Measurements from ENCODE around the gene CLK3.

DNA sequence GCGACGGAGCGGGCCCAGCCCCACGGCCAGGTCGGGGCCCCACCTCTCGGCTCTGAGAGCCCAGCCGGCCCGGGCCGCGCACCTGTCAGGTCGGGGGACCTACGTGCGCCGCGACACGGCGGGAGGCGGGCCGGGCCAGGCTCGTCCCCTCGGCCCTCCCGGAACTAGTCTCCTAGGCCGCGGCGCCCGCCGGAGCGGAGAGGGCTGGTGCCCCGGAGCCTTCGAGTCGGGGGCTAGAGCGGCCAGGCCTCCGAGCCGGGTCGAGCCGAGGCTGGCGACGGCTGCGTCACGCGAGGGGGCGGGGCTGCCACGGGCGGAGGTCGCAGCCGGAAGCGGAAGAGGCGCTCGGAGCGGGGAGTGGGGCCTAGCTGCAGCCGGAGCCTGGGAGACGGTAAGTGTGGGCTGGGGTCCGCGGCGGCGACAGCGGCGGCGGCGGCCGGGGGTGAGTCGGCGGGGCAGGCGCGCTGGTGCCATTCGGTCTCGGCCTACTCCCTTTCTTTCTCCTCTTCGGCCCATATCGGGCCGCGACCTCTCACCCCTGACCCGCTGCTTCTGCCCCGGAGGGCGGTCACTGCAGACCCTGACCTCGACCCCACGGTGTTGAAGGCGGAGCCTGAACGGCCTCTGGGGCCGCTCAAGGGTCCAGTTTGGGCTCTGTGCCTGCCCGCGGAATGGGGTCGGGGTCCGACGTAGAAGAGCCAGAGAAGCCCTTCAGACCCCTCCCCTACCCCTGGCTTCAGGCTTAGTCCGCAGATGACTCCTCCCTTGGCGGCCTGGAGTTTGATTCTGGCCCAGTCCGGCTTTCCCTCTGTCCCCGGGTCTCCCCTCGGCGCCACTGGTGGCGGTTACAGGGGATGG lies at the start of gene CLK3:
- TF ChIP-seq, protein P1, sequence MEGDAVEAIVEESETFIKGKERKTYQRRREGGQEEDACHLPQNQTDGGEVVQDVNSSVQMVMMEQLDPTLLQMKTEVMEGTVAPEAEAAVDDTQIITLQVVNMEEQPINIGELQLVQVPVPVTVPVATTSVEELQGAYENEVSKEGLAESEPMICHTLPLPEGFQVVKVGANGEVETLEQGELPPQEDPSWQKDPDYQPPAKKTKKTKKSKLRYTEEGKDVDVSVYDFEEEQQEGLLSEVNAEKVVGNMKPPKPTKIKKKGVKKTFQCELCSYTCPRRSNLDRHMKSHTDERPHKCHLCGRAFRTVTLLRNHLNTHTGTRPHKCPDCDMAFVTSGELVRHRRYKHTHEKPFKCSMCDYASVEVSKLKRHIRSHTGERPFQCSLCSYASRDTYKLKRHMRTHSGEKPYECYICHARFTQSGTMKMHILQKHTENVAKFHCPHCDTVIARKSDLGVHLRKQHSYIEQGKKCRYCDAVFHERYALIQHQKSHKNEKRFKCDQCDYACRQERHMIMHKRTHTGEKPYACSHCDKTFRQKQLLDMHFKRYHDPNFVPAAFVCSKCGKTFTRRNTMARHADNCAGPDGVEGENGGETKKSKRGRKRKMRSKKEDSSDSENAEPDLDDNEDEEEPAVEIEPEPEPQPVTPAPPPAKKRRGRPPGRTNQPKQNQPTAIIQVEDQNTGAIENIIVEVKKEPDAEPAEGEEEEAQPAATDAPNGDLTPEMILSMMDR (conservative IDR thresholded peaks at IDR 0.05; ENCODE audit: low read length) = no peak
- TF ChIP-seq EZH2phosphoT487 (IDR thresholded peaks at IDR 0.05; ENCODE audit: borderline replicate concordance, low read depth, low read length) = no peak

Data from OCI-LY7 (cell line).